Breast epithelium (tissue), 4 donors: ENCODE measurements around the gene XPO6. TPM values are rescaled to one million over a fixed set of nuclear protein-coding genes. Genes with fewer than 3 reads are reported as not detected.

Source experiments
- DNase-seq, 2 donors: peaks; one replicate each; pipeline ENCODE4 v3.0.0-alpha.2; 2019; ENCODE audit warnings: low spot score in 2 of 2
- H3K27ac ChIP-seq, 2 donors: fragments of 200-600 bp; sonication (generic) in 1 of 2; one replicate each; pipeline ENCODE4 v1.5.1; 2016 to 2019; ENCODE audit warnings: mild to moderate bottlenecking in 1 of 2
- H3K27me3 ChIP-seq, 2 donors: fragments of 200-600 bp; sonication (generic) in 1 of 2; one replicate each; pipeline versions ENCODE4 v1.5.1 to v1.6.0; 2017 to 2019; ENCODE audit warnings: control low read depth in 1 of 2, mild to moderate bottlenecking in 1 of 2
- H3K36me3 ChIP-seq: fragments of 200-600 bp; one replicate; pipeline ENCODE4 v1.5.1; 2019
- H3K4me1 ChIP-seq, 2 donors: fragments of 200-600 bp; sonication (generic); one replicate each; pipeline ENCODE4 v1.5.1; 2016 to 2019; ENCODE audit warnings: control low read depth in 1 of 2
- H3K4me3 ChIP-seq, 3 donors: fragments of 200-600 bp; sonication (generic); 1 replicate in 2 of 3; 2 replicates in 1 of 3; pipeline ENCODE4 v1.5.1; 2016 to 2019; ENCODE audit warnings: mild to moderate bottlenecking in 3 of 3, moderate library complexity in 2 of 3
- H3K9me3 ChIP-seq, 2 donors: fragments of 200-600 bp; sonication (generic) in 1 of 2; one replicate each; pipeline ENCODE4 v1.5.1; 2016 to 2019; ENCODE audit warnings: control low read depth in 1 of 2
- CTCF ChIP-seq, 3 donors: fragments of 450-650 bp; IDR thresholded peaks; one replicate each; pipeline ENCODE4 v1.5.1; 2016 to 2017; ENCODE audit warnings: antibody characterized with exemption in 3 of 3, mild to moderate bottlenecking in 3 of 3, moderate library complexity in 3 of 3
- POLR2A ChIP-seq: fragments of 450-650 bp; IDR thresholded peaks from one replicate; pipeline ENCODE4 v1.6.1; 2016; ENCODE audit warnings: antibody characterized with exemption, mild to moderate bottlenecking, moderate library complexity
- POLR2AphosphoS5 ChIP-seq, 3 donors: sonication (generic); formaldehyde crosslinking; IDR thresholded peaks; one replicate each; pipeline ENCODE4 v1.6.1; 2017; ENCODE audit warnings: antibody characterized with exemption in 3 of 3
- intact Hi-C: fragments of 100-400 bp; cut with DNase I; formaldehyde crosslinking; loops from one replicate; pipeline ENCODE4 v1.15.1; 2023; ENCODE audit warnings: low total_unique reads
- total RNA-seq, 3 donors: library from RNA; depleted of rRNA; stranded (reverse); fragments of >200 nt; gene quantifications; one replicate each; pipeline ENCODE4 v1.1.0, GENCODE V29; 2016

The XPO6 gene
- total RNA-seq, 3 donors from 2014 or later, result 66.4 to 84.6 (median 67.4) TPM

GRCh38 chr16:28145796-28146195, 66.0 kb downstream of the XPO6 start:
- Histone ChIP-seq H3K9me3 (no peaks in the 10 kb centered on the region), H3K4me3 (no peak overlapping the region), H3K36me3 (peaks cover 3% of the 10 kb centered on the region), H3K27ac (no peak overlapping the region), H3K4me1 (no peaks in the 10 kb centered on the region), H3K27me3 (no peaks in the 10 kb centered on the region)
- intact Hi-C loops, result no loop called here
- TF ChIP-seq CTCF (IDR thresholded peaks at IDR 0.05), result no peak
- DNase-seq, result no peak

- intact Hi-C loops, result no loop called here
- Histone ChIP-seq H3K4me3 (no peak overlapping the region), H3K27me3 (no peaks in the 10 kb centered on the region), H3K4me1 (no peaks in the 10 kb centered on the region), H3K36me3 (no peaks in the 10 kb centered on the region), H3K9me3 (no peaks in the 10 kb centered on the region), H3K27ac (peak overlapping the region; percentile 43 to 56)
- DNase-seq, result peak in 1 of 2 donors; percentile 53
- no peak for TF ChIP-seq POLR2A
- no peak for TF ChIP-seq POLR2AphosphoS5 (IDR thresholded peaks at IDR 0.05)
- no peak for TF ChIP-seq CTCF (IDR thresholded peaks at IDR 0.05)
Measured at GRCh38 chr16:28140788-28141618, 70.8 kb downstream of the XPO6 start.

- no peak for DNase-seq
- Histone ChIP-seq H3K4me1 (no peaks in the 10 kb centered on the region), H3K36me3 (no peaks in the 10 kb centered on the region), H3K27ac (no peak overlapping the region), H3K9me3 (no peaks in the 10 kb centered on the region), H3K27me3 (no peaks in the 10 kb centered on the region), H3K4me3 (no peak overlapping the region)
- intact Hi-C loops, result no loop called here
- TF ChIP-seq POLR2A (no peak), POLR2AphosphoS5 (IDR thresholded peaks at IDR 0.05) (no peak), CTCF (IDR thresholded peaks at IDR 0.05) (no peak)
Measured at GRCh38 chr16:28139530-28139929, 72.2 kb downstream of the XPO6 start.

- Histone ChIP-seq H3K9me3 (no peaks in the 10 kb centered on the region), H3K36me3 (no peaks in the 10 kb centered on the region), H3K4me1 (no peaks in the 10 kb centered on the region), H3K27ac (no peak overlapping the region), H3K27me3 (no peaks in the 10 kb centered on the region), H3K4me3 (no peak overlapping the region)
- intact Hi-C loops, result no loop called here
- DNase-seq, result no peak
- TF ChIP-seq POLR2A (no peak), POLR2AphosphoS5 (IDR thresholded peaks at IDR 0.05) (no peak), CTCF (IDR thresholded peaks at IDR 0.05) (no peak)
Measured at GRCh38 chr16:28136751-28137434, 74.9 kb downstream of the XPO6 start.

GRCh38 chr16:28133666-28134065, 78.1 kb downstream of the XPO6 start:
- TF ChIP-seq POLR2A (no peak), POLR2AphosphoS5 (IDR thresholded peaks at IDR 0.05) (no peak), CTCF (IDR thresholded peaks at IDR 0.05) (no peak)
- no peak for DNase-seq
- Histone ChIP-seq H3K4me1 (no peaks in the 10 kb centered on the region), H3K36me3 (no peaks in the 10 kb centered on the region), H3K27ac (no peak overlapping the region), H3K27me3 (no peaks in the 10 kb centered on the region), H3K9me3 (no peaks in the 10 kb centered on the region), H3K4me3 (no peak overlapping the region)
- intact Hi-C loops, result no loop called here
